ENCODE measurements around the gene ANKRD33B.

The ANKRD33B gene

DNA sequence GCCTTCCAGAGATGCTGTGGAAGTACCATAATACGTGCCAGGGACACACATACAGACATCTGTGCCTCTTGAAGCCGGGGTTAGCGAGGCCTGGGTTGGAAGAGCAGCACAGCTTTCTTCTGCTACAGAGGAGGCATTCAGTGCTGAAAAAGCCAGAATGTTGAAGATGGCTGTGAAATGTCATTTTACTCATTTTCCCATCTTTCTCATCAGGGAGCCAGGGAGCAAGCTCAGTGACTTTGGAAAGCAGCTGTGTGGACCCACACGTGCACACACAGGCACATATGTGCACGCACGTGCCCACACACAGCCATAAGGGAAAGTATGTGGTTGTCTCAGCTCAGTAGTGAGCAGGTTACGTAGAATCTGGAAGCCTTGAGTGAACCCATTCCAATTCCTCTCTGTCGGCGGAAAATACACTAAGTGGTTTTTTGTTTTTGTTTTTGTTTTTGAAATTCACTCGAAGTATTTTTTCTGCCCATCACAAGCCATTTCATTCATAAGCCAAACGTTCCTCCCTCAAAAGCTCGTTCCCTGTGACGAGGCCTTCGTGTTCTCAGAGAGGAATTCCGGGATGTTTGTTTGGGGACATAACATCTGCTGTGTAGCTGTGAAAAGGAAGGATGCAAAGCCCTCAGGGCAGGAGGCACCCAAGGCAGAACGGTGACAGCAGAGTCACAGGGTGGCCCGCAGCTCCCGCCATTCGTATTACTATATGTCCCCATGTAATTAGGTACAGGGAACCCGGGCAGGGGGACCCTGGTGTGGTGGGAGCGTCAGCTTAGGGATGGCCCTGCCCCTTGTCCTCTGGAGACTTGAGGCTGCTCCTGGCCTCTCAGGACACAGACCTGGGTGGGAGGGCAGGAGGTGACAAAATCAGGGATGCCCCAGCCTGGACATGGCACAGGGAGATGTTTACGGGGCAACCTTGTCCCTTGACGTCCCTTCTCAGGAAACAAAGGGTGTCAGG is 29.0 kb upstream of the ANKRD33B start:
- TF ChIP-seq, protein P1, sequence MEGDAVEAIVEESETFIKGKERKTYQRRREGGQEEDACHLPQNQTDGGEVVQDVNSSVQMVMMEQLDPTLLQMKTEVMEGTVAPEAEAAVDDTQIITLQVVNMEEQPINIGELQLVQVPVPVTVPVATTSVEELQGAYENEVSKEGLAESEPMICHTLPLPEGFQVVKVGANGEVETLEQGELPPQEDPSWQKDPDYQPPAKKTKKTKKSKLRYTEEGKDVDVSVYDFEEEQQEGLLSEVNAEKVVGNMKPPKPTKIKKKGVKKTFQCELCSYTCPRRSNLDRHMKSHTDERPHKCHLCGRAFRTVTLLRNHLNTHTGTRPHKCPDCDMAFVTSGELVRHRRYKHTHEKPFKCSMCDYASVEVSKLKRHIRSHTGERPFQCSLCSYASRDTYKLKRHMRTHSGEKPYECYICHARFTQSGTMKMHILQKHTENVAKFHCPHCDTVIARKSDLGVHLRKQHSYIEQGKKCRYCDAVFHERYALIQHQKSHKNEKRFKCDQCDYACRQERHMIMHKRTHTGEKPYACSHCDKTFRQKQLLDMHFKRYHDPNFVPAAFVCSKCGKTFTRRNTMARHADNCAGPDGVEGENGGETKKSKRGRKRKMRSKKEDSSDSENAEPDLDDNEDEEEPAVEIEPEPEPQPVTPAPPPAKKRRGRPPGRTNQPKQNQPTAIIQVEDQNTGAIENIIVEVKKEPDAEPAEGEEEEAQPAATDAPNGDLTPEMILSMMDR (IDR thresholded peaks at IDR 0.05; ENCODE audit: control extremely low read depth, extremely low read depth, low read depth, missing control alignments) = no peak
- DNase-seq (ENCODE audit: extremely low spot score) = no peak
- CTCF ChIA-PET = interaction anchor here (1.0 to 1.8 kb wide), 9 partner anchors 9 to 138 kb away, joined by 3 to 9 read pairs (median 4); no protein-coding TSS in a partner anchor
- POLR2A ChIA-PET = no interaction called here

DNA sequence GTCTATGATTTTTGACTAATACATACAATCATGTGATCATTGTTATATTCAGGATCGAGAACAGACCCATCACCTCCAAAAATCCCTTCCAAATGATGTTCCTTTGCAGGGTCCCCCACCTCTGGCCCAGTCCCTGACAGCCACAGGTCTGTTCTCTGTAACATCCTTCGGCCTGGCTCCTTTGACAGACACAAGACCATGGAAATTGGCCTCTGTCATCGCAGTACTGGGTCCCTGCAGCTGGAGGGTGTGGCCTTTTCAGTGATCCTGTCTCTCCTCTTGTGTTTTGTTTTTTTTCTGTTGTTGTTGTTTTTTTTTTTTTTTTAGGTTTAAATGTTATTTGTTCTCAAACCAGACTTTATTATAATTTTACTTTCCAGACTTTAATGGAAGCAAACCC is 27.4 kb upstream of the ANKRD33B start:
- TF ChIP-seq, protein P1 (IDR thresholded peaks at IDR 0.05; ENCODE audit: control extremely low read depth, extremely low read depth, low read depth, missing control alignments) = no peak
- ChIA-PET CTCF (interaction anchor here (1.3 kb wide), 1 partner anchor 9 kb away, joined by 4 read pairs; no protein-coding TSS in a partner anchor), POLR2A (interaction anchor here (0.7 kb wide), 1 partner anchor 10 kb away, joined by 4 read pairs; no protein-coding TSS in a partner anchor)
- no peak for DNase-seq (ENCODE audit: extremely low spot score)

DNA sequence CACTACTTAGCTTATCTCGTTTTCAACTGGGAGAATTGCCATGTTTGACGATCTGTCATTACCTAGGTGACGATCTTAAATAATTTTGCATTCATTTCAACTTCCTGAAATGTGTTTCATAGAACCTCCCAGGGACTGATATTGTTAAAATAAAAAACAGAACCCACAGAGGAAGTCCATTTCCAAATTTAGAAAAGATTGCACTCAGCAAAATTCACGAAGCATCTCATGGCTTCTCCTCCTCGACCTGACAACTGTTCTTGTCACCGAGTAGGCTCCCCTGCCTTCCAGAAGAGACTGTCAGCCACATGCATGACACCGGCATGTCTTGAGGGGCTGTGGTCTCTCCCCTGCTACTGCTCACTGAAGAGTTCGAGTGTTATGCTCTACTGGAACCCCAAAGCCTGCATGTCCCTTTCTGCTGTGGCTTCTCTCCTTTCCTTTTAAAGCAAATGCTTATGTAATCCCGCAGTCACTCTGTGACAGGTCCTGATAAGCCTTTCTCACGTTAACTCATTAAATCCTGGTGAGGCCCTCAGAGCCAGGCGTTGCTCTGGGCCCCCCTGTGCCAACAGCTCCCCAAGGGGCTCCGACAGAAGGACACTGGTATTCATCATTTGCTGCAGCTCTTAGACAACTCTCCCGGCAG is 26.8 kb upstream of the ANKRD33B start:
- POLR2A ChIA-PET = interaction anchor here (0.7 kb wide), 1 partner anchor 11 kb away, joined by 4 read pairs; no protein-coding TSS in a partner anchor
- DNase-seq (ENCODE audit: extremely low spot score) = no peak
- CTCF ChIA-PET = interaction anchor here (1.3 kb wide), 1 partner anchor 9 kb away, joined by 4 read pairs; no protein-coding TSS in a partner anchor
- TF ChIP-seq, protein P1 (IDR thresholded peaks at IDR 0.05; ENCODE audit: control extremely low read depth, extremely low read depth, low read depth, missing control alignments) = no peak

DNA sequence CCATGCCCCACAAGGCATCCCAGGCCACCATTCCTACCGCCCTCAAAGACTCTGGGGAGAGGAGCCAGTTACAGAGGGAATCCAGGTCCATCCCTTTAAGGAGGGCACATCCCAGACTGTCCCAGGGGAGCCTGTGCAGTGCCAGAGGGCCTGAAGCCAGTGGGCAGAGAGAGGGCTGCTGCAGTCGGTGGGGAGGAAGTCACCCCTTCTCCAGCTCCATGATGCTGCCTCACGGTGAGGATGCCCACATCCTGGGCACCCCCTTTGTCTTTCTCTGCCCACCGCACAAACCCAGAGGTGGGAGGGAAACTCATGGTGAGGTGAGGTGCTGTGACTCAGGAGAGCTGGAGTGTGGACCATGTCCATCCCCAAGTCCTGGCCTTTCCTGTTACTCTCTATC is 26.2 kb upstream of the ANKRD33B start:
- DNase-seq (ENCODE audit: extremely low spot score) = no peak
- TF ChIP-seq, protein P1 (IDR thresholded peaks at IDR 0.05; ENCODE audit: control extremely low read depth, extremely low read depth, low read depth, missing control alignments) = no peak
- POLR2A ChIA-PET = no interaction called here
- CTCF ChIA-PET = interaction anchor here (1.3 kb wide), 1 partner anchor 8 kb away, joined by 4 read pairs; no protein-coding TSS in a partner anchor

DNA sequence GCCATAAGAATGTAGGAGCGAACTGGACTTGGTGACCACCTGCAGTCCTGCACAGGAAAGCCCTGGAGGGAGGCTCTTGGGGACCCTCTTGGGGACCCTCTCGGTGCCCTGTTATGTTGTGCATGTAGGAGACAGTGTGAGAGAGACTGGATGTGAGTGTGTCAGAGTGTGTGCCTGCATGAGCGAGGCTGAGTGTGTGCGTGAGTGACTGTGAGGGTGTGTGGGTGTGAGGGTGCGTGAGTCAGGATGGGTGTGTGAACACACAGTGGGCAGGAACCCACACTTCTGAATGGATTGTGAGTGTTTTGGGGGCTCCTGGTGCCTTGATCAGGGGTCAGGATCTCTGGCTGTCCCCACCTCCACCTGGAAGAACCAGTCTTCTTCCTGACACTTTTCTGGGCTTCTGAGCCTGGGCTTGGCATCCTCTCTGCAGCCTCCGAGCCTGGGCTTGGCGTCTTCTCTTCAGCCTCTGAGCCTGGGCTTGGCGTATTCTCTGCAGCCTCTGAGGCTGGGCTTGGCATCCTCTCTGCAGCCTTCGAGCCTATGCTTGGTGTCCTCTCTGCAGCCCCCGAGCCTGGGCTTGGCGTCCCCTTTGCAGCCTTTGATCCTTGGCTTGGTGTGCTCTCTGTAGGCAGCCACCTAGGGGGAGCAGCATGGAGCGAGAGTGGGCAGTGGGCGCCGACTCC is 25.6 kb upstream of the ANKRD33B start:
- DNase-seq (ENCODE audit: extremely low spot score) = no peak
- TF ChIP-seq, protein P1 (IDR thresholded peaks at IDR 0.05; ENCODE audit: control extremely low read depth, extremely low read depth, low read depth, missing control alignments) = no peak
- CTCF ChIA-PET = no interaction called here
- POLR2A ChIA-PET = no interaction called here
